Mesothelial cell of epicardium (in vitro differentiated cells): ENCODE measurements around the gene FMN2. TPM values are rescaled to one million over a fixed set of nuclear protein-coding genes. Genes with fewer than 3 reads are reported as not detected.
"Not testable (repeated sequence)": the region's sequence is repeated elsewhere in the genome, so short reads cannot be mapped to it uniquely, and the experiment has no call there.

Source experiments
- DNase-seq, 2 experiments: peaks; one replicate each; pipeline ENCODE4 v3.0.0; 2021; ENCODE audit warnings: low spot score in 2 of 2; ENCODE audit not compliant: unreplicated experiment in 2 of 2
- H3K27ac Mint-ChIP-seq: 2 replicates; pipeline ENCODE4 v1.8.0; 2021; ENCODE audit warnings: mixed read lengths
- H3K27me3 Mint-ChIP-seq: 2 replicates; pipeline ENCODE4 v1.8.0; 2021; ENCODE audit warnings: low read depth, mixed read lengths
- H3K36me3 Mint-ChIP-seq: 2 replicates; pipeline ENCODE4 v1.8.0; 2021; ENCODE audit warnings: mixed read lengths
- H3K4me1 Mint-ChIP-seq: 2 replicates; pipeline ENCODE4 v1.8.0; 2021; ENCODE audit warnings: mixed read lengths
- H3K4me3 Mint-ChIP-seq: 2 replicates; pipeline ENCODE4 v1.8.0; 2021; ENCODE audit warnings: mild to moderate bottlenecking, moderate library complexity, mixed read lengths
- H3K9me3 Mint-ChIP-seq: 2 replicates; pipeline ENCODE4 v1.8.0; 2021; ENCODE audit warnings: mixed read lengths
- total RNA-seq: library from RNA; stranded (reverse); gene quantifications from 3 replicates; pipeline ENCODE4 v1.2.1, GENCODE V29; 2021
- TF ChIP-seq, protein P1 (sequence below): fragments of 200-600 bp; sonication (generic); IDR thresholded peaks from one replicate; pipeline ENCODE4 v1.5.0; 2021; ENCODE audit warnings: antibody characterized with exemption; ENCODE audit not compliant: unreplicated experiment

FMN2 gene
- total RNA-seq, 1 donor from 2014 or later = 0.54 TPM

GRCh38 chr1:240171907-240172306 is 80.2 kb downstream of the FMN2 start:
- Mint-ChIP-seq H3K27ac (no peak overlapping the region), H3K4me1 (no peaks in the 10 kb centered on the region), H3K4me3 (no peak overlapping the region), H3K36me3 (no peaks in the 10 kb centered on the region), H3K9me3 (no peaks in the 10 kb centered on the region), H3K27me3 (peaks cover 14% of the 10 kb centered on the region)
- DNase-seq = no peak
- TF ChIP-seq, protein P1, sequence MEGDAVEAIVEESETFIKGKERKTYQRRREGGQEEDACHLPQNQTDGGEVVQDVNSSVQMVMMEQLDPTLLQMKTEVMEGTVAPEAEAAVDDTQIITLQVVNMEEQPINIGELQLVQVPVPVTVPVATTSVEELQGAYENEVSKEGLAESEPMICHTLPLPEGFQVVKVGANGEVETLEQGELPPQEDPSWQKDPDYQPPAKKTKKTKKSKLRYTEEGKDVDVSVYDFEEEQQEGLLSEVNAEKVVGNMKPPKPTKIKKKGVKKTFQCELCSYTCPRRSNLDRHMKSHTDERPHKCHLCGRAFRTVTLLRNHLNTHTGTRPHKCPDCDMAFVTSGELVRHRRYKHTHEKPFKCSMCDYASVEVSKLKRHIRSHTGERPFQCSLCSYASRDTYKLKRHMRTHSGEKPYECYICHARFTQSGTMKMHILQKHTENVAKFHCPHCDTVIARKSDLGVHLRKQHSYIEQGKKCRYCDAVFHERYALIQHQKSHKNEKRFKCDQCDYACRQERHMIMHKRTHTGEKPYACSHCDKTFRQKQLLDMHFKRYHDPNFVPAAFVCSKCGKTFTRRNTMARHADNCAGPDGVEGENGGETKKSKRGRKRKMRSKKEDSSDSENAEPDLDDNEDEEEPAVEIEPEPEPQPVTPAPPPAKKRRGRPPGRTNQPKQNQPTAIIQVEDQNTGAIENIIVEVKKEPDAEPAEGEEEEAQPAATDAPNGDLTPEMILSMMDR = no peak

DNA sequence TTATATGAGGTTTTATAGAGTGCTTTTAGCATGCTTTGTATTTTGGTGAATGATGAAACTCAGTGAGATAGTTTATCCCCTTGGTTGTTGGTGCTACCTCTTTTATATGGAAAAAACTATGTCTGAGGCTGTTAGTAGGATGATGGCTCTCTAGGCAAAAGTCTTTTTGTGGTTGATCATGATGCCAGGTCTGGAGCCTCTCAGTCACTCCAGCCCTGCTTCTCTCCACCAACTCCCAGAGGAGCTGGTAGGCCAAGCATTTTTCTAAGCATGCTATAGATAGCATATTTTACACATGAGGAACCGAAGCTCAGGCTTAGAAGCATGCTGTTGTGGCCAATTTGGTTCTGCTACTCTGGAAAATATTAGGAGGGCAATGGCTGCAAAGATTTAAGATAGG is 82.2 kb downstream of the FMN2 start:
- no peaks in the 10 kb centered on the region for H3K4me1 Mint-ChIP-seq
- H3K27me3 Mint-ChIP-seq = peaks cover 20% of the 10 kb centered on the region

DNA sequence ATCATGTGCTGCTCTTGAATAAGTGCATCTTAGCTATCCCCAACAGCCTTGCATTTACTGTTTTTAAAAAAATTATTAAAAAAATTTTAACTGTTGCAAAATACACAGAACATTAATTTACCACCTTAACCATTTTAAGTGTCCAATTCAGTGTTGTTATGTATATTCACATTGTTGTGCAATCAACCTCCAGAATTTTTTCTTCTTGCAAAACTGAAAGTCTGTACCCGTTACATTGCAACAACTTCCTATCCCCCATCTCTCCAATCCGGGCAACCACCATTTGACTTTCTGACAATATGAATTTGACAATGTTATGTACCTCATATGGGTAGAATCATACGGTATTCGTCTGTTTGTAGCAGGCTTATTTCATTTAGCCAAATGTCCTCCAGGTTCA is 83.1 kb downstream of the FMN2 start:
- Mint-ChIP-seq H3K27ac (no peak overlapping the region), H3K9me3 (no peaks in the 10 kb centered on the region), H3K36me3 (no peaks in the 10 kb centered on the region), H3K27me3 (peaks cover 23% of the 10 kb centered on the region), H3K4me3 (no peak overlapping the region), H3K4me1 (no peaks in the 10 kb centered on the region)
- DNase-seq = no peak
- TF ChIP-seq, protein P1 = no peak

More for the DNA sequence above, 82.2 kb downstream of the FMN2 start:
- DNase-seq = no peak
- Mint-ChIP-seq H3K36me3 (no peaks in the 10 kb centered on the region), H3K4me3 (no peak overlapping the region), H3K27ac (no peak overlapping the region), H3K9me3 (no peaks in the 10 kb centered on the region)
- TF ChIP-seq, protein P1 = no peak

GRCh38 chr1:240178366-240178765 is 86.7 kb downstream of the FMN2 start:
- Mint-ChIP-seq H3K27ac (no peak overlapping the region), H3K9me3 (no peaks in the 10 kb centered on the region)

DNA sequence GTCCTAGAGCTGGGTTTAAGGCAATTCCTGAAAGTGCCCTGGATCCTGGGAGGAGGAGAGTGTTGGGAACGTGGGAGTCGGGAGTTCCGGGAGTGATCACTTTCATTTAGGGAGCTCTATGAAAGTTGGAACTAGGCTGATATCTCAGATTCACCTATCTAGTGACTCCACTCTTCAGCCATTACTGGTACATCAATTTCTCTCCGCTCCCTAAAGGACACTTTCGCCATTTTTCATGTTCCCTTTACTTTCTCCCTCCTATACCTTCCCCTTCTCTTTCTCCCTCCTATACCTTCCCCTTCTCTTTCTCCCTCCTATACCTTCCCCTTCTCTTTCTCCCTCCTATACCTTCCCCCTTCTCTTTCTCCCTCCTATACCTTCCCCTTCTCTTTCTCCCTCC is 93.0 kb downstream of the FMN2 start:
- H3K27me3 Mint-ChIP-seq = peaks cover 51% of the 10 kb centered on the region
- H3K4me1 Mint-ChIP-seq, H3K36me3 Mint-ChIP-seq, DNase-seq, H3K27ac Mint-ChIP-seq, H3K4me3 Mint-ChIP-seq, H3K9me3 Mint-ChIP-seq: not testable (repeated sequence)

More at GRCh38 chr1:240178366-240178765, 86.7 kb downstream of the FMN2 start:
- peaks cover 25% of the 10 kb centered on the region for H3K27me3 Mint-ChIP-seq
- no peaks in the 10 kb centered on the region for H3K4me1 Mint-ChIP-seq
- no peaks in the 10 kb centered on the region for H3K36me3 Mint-ChIP-seq
- H3K4me3 Mint-ChIP-seq = no peak overlapping the region
- TF ChIP-seq, protein P1 = no peak
- DNase-seq = no peak

DNA sequence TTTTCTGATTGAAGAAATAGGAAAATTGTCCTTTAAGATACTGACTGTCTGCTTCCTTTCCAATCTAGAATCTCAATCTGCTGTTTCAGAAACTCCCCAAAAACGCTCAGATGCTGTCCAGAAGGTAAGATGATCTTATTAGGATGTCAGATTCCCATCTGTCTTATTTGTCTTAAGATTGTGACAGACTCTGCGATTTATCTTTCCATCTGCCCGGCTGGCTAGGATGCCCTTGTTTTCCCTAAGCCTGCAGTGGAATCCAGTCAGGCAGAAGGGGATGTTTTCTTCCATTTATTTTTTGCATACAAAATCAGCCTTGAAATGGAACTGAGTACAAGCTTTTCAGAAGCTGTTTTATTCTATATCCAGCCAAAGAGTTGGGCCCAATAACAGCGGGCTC is 96.5 kb downstream of the FMN2 start:
- no peak overlapping the region for H3K4me3 Mint-ChIP-seq
- no peak overlapping the region for H3K27ac Mint-ChIP-seq
- H3K36me3 Mint-ChIP-seq = no peaks in the 10 kb centered on the region
- TF ChIP-seq, protein P1 = no peak
- no peaks in the 10 kb centered on the region for H3K9me3 Mint-ChIP-seq
- no peak for DNase-seq
- peaks cover 53% of the 10 kb centered on the region for H3K27me3 Mint-ChIP-seq
- H3K4me1 Mint-ChIP-seq = peaks cover 2% of the 10 kb centered on the region
